Caco-2 (cell line): Measurements from ENCODE around the gene LDHD. TPM values are rescaled to one million over a fixed set of nuclear protein-coding genes. Genes with fewer than 3 reads are reported as not detected.

Experiments
- BruUV-seq: library from RNA; stranded (reverse); fragments of 400-500 nt; replicated peaks from 2 replicates; lab custom pipeline; 2021; lab: Mats Ljungman, UMichigan
- CTCF ChIA-PET: fragments of 300-600 bp; sonication (Branson Sonifier 250); formaldehyde crosslinking; loops from one replicate; lab custom pipeline; 2022; ENCODE audit warnings: antibody characterized with exemption; lab: Charles Lee
- POLR2A ChIA-PET: fragments of 300-600 bp; sonication (Branson Sonifier 250); formaldehyde crosslinking; loops from one replicate; lab custom pipeline; 2022; ENCODE audit warnings: antibody characterized with exemption; lab: Charles Lee
- DNase-seq, 2 experiments: peaks; one replicate each; pipeline versions ENCODE4 v3.0.0 to v3.0.0-alpha.2; 2020 to 2022
- H3K27me3 ChIP-seq: replicated peaks from 2 replicates; pipeline ENCODE4 v1.6.0; 2011; ENCODE audit warnings: low read length; ENCODE audit not compliant: control insufficient read depth, insufficient read depth
- H3K36me3 ChIP-seq: 2 replicates; pipeline ENCODE4 v1.5.1; 2011; ENCODE audit warnings: low read length; ENCODE audit not compliant: control insufficient read depth, insufficient read depth
- H3K4me1 ChIP-seq: fragments of 250-450 bp; sonication (Bioruptor Pico); 2 replicates; pipeline ENCODE4 v1.5.1; 2020; ENCODE audit warnings: mild to moderate bottlenecking
- H3K4me3 ChIP-seq: 2 replicates; pipeline ENCODE4 v1.5.1; 2011; ENCODE audit warnings: low read depth, mild to moderate bottlenecking, control low read depth, low read length
- H3K9me3 ChIP-seq: fragments of 250-450 bp; sonication (Bioruptor Pico); 2 replicates; pipeline ENCODE4 v1.5.1; 2020; ENCODE audit warnings: mild to moderate bottlenecking, moderate library complexity
- H3K27ac Mint-ChIP-seq: one replicate; pipeline ENCODE4 v1.8.0; 2022; ENCODE audit warnings: mixed read lengths; ENCODE audit not compliant: unreplicated experiment
- H3K27me3 Mint-ChIP-seq: one replicate; pipeline ENCODE4 v1.8.0; 2022; ENCODE audit warnings: mixed read lengths; ENCODE audit not compliant: insufficient read depth, unreplicated experiment
- H3K36me3 Mint-ChIP-seq: one replicate; pipeline ENCODE4 v1.8.0; 2022; ENCODE audit warnings: mild to moderate bottlenecking, mixed read lengths; ENCODE audit not compliant: insufficient read depth, unreplicated experiment
- H3K4me1 Mint-ChIP-seq: one replicate; pipeline ENCODE4 v1.8.0; 2022; ENCODE audit warnings: low read depth, mixed read lengths; ENCODE audit not compliant: unreplicated experiment
- H3K4me3 Mint-ChIP-seq: one replicate; pipeline ENCODE4 v1.8.0; 2022; ENCODE audit warnings: mild to moderate bottlenecking, moderate library complexity, mixed read lengths; ENCODE audit not compliant: unreplicated experiment
- H3K9me3 Mint-ChIP-seq: one replicate; pipeline ENCODE4 v1.8.0; 2022; ENCODE audit warnings: mixed read lengths; ENCODE audit not compliant: unreplicated experiment
- CTCF ChIP-seq, 2 experiments: fragments of 200-600 bp in 1 of 2; IDR thresholded peaks; 1 replicate in 1 of 2; 2 replicates in 1 of 2; pipeline versions ENCODE4 v1.5.1 to v1.8.0; 2011 to 2022; ENCODE audit warnings: antibody characterized with exemption in 1 of 2, control low read depth in 1 of 2, inconsistent platforms in 1 of 2, low read depth in 1 of 2, low read length in 1 of 2, mild to moderate bottlenecking in 1 of 2, moderate library complexity in 1 of 2; ENCODE audit not compliant: insufficient read depth in 1 of 2, severe bottlenecking in 1 of 2, unreplicated experiment in 1 of 2
- intact Hi-C: fragments of 100-400 bp; cut with micrococcal nuclease; formaldehyde crosslinking; loops from one replicate; pipeline ENCODE4 v1.10.0; 2022; ENCODE audit not compliant: unreplicated experiment
- total RNA-seq: library from RNA; stranded (reverse); gene quantifications from 2 replicates; pipeline ENCODE4 v1.2.3, GENCODE V29; 2022

Gene LDHD
- total RNA-seq, 1 experiment from 2014 or later, result 4.1 TPM

DNA sequence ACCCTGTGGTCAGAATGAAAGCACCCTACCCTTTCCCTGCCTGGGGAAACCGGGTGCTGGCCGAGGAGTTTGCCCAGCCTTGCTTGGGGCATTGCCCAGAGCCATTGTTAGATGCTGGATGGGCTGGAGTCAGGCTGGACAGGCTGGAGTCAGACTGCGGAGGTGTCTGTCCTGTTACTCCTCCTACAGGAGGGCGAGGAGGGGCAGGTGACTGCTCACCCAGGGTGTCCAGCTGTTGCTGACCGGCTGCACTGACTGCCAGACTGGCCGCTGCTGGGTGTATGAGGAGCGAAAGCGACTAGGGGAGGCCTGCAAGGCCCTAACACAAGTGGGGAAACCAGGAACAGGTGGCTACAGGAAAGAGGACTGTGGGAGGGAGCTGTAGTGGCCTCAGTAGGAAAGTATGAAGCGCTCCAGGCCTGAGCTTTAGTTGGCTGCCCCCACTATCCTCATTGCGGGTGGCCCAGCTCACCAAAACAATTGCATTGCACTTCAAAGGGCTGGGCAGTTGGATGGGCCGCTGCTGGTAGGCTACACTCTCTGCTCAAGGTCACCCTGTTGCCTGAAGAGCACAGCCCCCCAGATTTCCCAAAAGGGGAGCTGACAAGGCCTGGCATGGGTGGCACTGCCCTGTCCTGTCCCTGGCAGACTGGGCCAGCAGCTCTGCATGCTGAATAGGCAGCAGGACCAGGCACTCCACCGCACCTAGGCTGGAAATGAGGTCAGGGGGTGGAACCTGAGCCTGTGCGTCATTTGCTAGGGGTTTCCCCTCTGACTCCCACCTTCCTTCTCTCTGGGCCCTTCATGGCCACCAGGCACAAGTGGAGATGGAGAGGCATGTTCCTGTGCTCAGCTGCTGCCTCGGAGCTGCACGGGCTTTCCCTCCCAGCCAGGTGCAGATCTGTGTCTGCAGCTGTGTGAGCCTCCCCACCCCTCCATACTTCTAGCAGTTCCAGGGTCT, 18.4 kb downstream of the LDHD start:
- intact Hi-C loops, result loop anchor here (2.0 kb wide), 2 partner anchors 13 to 39 kb away; no protein-coding TSS in a partner anchor
- ChIA-PET POLR2A (interaction anchor here (0.6 kb wide), 1 partner anchor 84 kb away, joined by 8 read pairs; no protein-coding TSS in a partner anchor), CTCF (interaction anchor here (0.6 to 1.6 kb wide), 2 partner anchors 13 to 113 kb away, joined by 3 to 24 read pairs; partner anchors contain the start of gene WDR59)
- peaks cover 18% of the 10 kb centered on the region for H3K4me1 ChIP-seq
- H3K4me3 ChIP-seq, result no peak overlapping the region
- H3K27ac Mint-ChIP-seq, result peak overlapping the region; percentile 74
- H3K9me3 ChIP-seq, result no peaks in the 10 kb centered on the region
- H3K36me3 Mint-ChIP-seq, result peaks cover 24% of the 10 kb centered on the region
- no peak overlapping the region for H3K4me3 Mint-ChIP-seq
- DNase-seq, result no peak
- TF ChIP-seq CTCF (IDR thresholded peaks at IDR 0.05; ENCODE audit: insufficient read depth in 1 of 2, low read depth in 1 of 2, low read length in 1 of 2, severe bottlenecking in 1 of 2, unreplicated experiment in 1 of 2), result no peak
- H3K27me3 Mint-ChIP-seq, result no peaks in the 10 kb centered on the region
- H3K4me1 Mint-ChIP-seq, result peaks cover 17% of the 10 kb centered on the region
- peaks cover 3% of the 10 kb centered on the region for H3K36me3 ChIP-seq
- no TSS peak for BruUV-seq
- no peaks in the 10 kb centered on the region for H3K9me3 Mint-ChIP-seq
- H3K27me3 ChIP-seq, result no peaks in the 10 kb centered on the region

GRCh38 chr16:75097191-75097761, 19.3 kb downstream of the LDHD start:
- no peaks in the 10 kb centered on the region for H3K9me3 ChIP-seq
- Mint-ChIP-seq H3K27me3 (no peaks in the 10 kb centered on the region), H3K9me3 (no peaks in the 10 kb centered on the region), H3K27ac (peak overlapping the region; percentile 84), H3K36me3 (peaks cover 25% of the 10 kb centered on the region), H3K4me3 (no peak overlapping the region), H3K4me1 (peaks cover 20% of the 10 kb centered on the region)
- CTCF ChIA-PET, result interaction anchor here (1.0 to 2.0 kb wide), 4 partner anchors 14 to 112 kb away, joined by 7 to 24 read pairs (median 18); partner anchors contain the start of genes WDR59 and ZNRF1
- no peak for DNase-seq
- no peaks in the 10 kb centered on the region for H3K27me3 ChIP-seq
- H3K4me3 ChIP-seq, result no peak overlapping the region
- peaks cover 24% of the 10 kb centered on the region for H3K4me1 ChIP-seq
- POLR2A ChIA-PET, result interaction anchor here (0.5 to 1.4 kb wide), 3 partner anchors 27 to 99 kb away, joined by 4 to 12 read pairs (median 8); partner anchors contain the start of gene ZNRF1
- intact Hi-C loops, result loop anchor here (2.0 kb wide), 2 partner anchors 14 to 38 kb away; no protein-coding TSS in a partner anchor
- BruUV-seq, result no TSS peak
- no peak for TF ChIP-seq CTCF (IDR thresholded peaks at IDR 0.05; ENCODE audit: insufficient read depth in 1 of 2, low read depth in 1 of 2, low read length in 1 of 2, severe bottlenecking in 1 of 2, unreplicated experiment in 1 of 2)
- peaks cover 1% of the 10 kb centered on the region for H3K36me3 ChIP-seq

DNA sequence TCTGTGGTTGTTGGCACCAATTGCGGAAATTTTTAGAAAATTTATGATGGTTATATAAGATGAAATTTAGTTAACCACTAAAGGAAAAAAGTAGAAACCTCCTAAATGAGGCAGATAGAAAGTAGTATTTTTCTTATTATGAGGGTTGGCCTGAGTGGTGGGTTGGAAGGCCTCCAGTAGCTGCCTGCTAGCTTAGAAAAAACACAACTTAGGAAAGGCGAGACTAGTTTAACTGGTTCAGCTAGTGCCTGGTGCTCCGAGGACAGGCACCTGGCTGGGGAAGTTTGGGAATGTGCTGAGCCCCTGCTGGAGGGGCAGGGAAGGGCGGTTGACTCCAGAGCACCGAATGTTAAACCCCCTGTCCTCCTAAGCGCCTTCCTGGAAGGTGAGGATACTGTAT, 19.9 kb downstream of the LDHD start:
- intact Hi-C loops, result loop anchor here (1.0 to 2.0 kb wide), 4 partner anchors 14 to 98 kb away; no protein-coding TSS in a partner anchor
- CTCF ChIA-PET, result interaction anchor here (0.6 to 2.0 kb wide), 6 partner anchors 9 to 112 kb away, joined by 3 to 24 read pairs (median 10); partner anchors contain the start of genes WDR59 and ZNRF1
- H3K36me3 ChIP-seq, result peaks cover 1% of the 10 kb centered on the region
- Mint-ChIP-seq H3K9me3 (no peaks in the 10 kb centered on the region), H3K4me1 (peaks cover 24% of the 10 kb centered on the region), H3K27me3 (no peaks in the 10 kb centered on the region), H3K27ac (peak overlapping the region; percentile 84), H3K36me3 (peaks cover 27% of the 10 kb centered on the region), H3K4me3 (no peak overlapping the region)
- POLR2A ChIA-PET, result interaction anchor here (0.5 to 1.4 kb wide), 3 partner anchors 26 to 98 kb away, joined by 3 to 12 read pairs (median 4); partner anchors contain the start of gene ZNRF1
- no TSS peak for BruUV-seq
- H3K4me1 ChIP-seq, result peaks cover 30% of the 10 kb centered on the region
- no peaks in the 10 kb centered on the region for H3K27me3 ChIP-seq
- DNase-seq, result peak; percentile 85 to 90
- H3K4me3 ChIP-seq, result no peak overlapping the region
- no peaks in the 10 kb centered on the region for H3K9me3 ChIP-seq
- peak; percentile 79 to 87 for TF ChIP-seq CTCF (IDR thresholded peaks at IDR 0.05; ENCODE audit: insufficient read depth in 1 of 2, low read depth in 1 of 2, low read length in 1 of 2, severe bottlenecking in 1 of 2, unreplicated experiment in 1 of 2)
